SH-SY5Y (cell line): ENCODE data around the gene RABIF.

Source experiments
- GATA2 ChIP-seq: IDR thresholded peaks from 2 replicates; pipeline ENCODE4 v1.6.1; 2011; ENCODE audit warnings: mild to moderate bottlenecking, low read depth, low read length
- GATA3 ChIP-seq: IDR thresholded peaks from 2 replicates; pipeline ENCODE4 v1.6.1; 2011; ENCODE audit warnings: low read depth, mild to moderate bottlenecking, low read length, moderate library complexity

- TF ChIP-seq GATA3 (no peak), GATA2 (no peak)
Measured at GRCh38 chr1:202892501-202892900, 3.6 kb upstream of the RABIF start.
